WTC11 (cell line): ENCODE results near the gene ITGA3.

Experiments
- CREB1 ChIP-seq: sonication (generic); formaldehyde crosslinking; IDR thresholded peaks from 2 replicates; pipeline ENCODE4 v1.8.0; 2023; ENCODE audit warnings: mild to moderate bottlenecking, missing genetic modification reagents
- JUN ChIP-seq: sonication (generic); formaldehyde crosslinking; IDR thresholded peaks from 2 replicates; pipeline ENCODE4 v1.8.0; 2023; ENCODE audit warnings: mild to moderate bottlenecking, missing genetic modification reagents
- KAT7 ChIP-seq: sonication (generic); formaldehyde crosslinking; IDR thresholded peaks from 2 replicates; pipeline ENCODE4 v1.8.1; 2023; ENCODE audit warnings: missing genetic modification reagents, mild to moderate bottlenecking, borderline replicate concordance
- NFYB ChIP-seq: sonication (generic); formaldehyde crosslinking; conservative IDR thresholded peaks from 2 replicates; pipeline ENCODE4 v1.8.0; 2022; ENCODE audit warnings: low read depth, missing genetic modification reagents
- ZNF138 ChIP-seq: sonication (generic); formaldehyde crosslinking; conservative IDR thresholded peaks from 2 replicates; pipeline ENCODE4 v1.8.1; 2022; ENCODE audit warnings: mild to moderate bottlenecking, moderate library complexity, missing genetic modification reagents
- ZNF263 ChIP-seq: sonication (generic); formaldehyde crosslinking; IDR thresholded peaks from 2 replicates; pipeline ENCODE4 v1.8.1; 2022; ENCODE audit warnings: low read depth, mild to moderate bottlenecking, moderate library complexity, missing genetic modification reagents
- ZNF423 ChIP-seq: fragments of 250-450 bp; sonication (Bioruptor Pico); IDR thresholded peaks from 2 replicates; pipeline ENCODE4 v2.1.2; 2022; ENCODE audit warnings: mild to moderate bottlenecking, moderate library complexity
- TF ChIP-seq, protein P1 (sequence below): fragments of 200-600 bp; IDR thresholded peaks from 2 replicates; pipeline ENCODE4 v1.8.0; 2022; ENCODE audit warnings: antibody characterized with exemption
- TF ChIP-seq, protein P2 (sequence below): sonication (generic); formaldehyde crosslinking; IDR thresholded peaks from 2 replicates; pipeline ENCODE4 v1.8.0; 2022; ENCODE audit warnings: mild to moderate bottlenecking, missing genetic modification reagents
- TF ChIP-seq, protein P3 (sequence below): fragments of 250-450 bp; sonication (Bioruptor Pico); IDR thresholded peaks from 2 replicates; pipeline ENCODE4 v1.8.0; 2021; ENCODE audit warnings: mild to moderate bottlenecking
- TF ChIP-seq, protein P4 (sequence below): sonication (generic); formaldehyde crosslinking; IDR thresholded peaks from 2 replicates; pipeline ENCODE4 v1.8.1; 2022; ENCODE audit warnings: mild to moderate bottlenecking, moderate library complexity, missing genetic modification reagents
- TF ChIP-seq, protein P5 (sequence below): sonication (generic); formaldehyde crosslinking; IDR thresholded peaks from 2 replicates; pipeline ENCODE4 v1.8.1; 2023; ENCODE audit warnings: mild to moderate bottlenecking, moderate library complexity, missing genetic modification reagents

DNA sequence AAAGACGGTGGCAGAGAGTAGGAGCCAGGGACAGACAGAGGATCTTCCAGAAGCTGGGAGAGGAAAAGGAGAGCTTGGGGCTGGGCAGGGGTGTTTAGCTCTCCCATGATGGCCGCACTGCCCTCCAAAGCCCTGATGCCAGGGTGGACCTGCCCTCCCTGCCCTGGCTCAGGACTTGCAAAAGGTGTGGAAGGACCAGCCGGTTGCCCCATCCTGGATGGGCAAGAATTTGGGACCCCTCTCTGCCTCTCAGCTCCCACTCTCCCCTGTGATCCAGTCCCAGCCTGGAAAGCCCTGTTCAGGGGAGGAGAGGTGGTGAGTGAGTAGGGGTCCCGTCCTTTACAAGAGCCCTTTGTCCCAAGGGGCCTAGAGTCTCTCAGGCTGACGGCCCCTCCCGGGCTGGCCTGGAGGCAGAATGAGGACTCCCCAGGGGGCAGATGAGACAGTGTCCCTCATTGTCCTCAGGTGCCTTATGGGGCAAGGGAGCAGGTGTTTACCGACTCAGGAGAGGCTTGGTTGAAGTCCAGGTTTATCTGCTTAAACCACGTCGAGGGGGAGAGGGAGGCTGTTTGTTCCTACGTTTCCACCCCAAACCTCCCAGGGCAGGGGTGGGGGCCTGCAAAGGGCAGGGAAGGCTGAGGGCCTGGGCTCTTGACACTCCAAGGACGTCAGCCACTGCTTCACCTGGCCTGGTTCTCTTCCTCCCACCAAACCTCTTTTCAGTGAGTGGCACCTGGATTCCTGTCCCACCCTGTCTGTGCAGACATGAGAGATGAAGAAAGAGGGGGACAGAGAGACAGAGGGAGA is 19.3 kb upstream of the ITGA3 start:
- TF ChIP-seq, protein P1, sequence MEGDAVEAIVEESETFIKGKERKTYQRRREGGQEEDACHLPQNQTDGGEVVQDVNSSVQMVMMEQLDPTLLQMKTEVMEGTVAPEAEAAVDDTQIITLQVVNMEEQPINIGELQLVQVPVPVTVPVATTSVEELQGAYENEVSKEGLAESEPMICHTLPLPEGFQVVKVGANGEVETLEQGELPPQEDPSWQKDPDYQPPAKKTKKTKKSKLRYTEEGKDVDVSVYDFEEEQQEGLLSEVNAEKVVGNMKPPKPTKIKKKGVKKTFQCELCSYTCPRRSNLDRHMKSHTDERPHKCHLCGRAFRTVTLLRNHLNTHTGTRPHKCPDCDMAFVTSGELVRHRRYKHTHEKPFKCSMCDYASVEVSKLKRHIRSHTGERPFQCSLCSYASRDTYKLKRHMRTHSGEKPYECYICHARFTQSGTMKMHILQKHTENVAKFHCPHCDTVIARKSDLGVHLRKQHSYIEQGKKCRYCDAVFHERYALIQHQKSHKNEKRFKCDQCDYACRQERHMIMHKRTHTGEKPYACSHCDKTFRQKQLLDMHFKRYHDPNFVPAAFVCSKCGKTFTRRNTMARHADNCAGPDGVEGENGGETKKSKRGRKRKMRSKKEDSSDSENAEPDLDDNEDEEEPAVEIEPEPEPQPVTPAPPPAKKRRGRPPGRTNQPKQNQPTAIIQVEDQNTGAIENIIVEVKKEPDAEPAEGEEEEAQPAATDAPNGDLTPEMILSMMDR: no peak
- TF ChIP-seq ZNF263 (CRISPR knock-in tag) (no peak), ZNF423 (no peak), JUN (CRISPR knock-in tag) (no peak), CREB1 (CRISPR knock-in tag) (no peak), ZNF138 (CRISPR knock-in tag) (no peak), KAT7 (CRISPR knock-in tag) (no peak), NFYB (CRISPR knock-in tag) (no peak)
- TF ChIP-seq, protein P2, sequence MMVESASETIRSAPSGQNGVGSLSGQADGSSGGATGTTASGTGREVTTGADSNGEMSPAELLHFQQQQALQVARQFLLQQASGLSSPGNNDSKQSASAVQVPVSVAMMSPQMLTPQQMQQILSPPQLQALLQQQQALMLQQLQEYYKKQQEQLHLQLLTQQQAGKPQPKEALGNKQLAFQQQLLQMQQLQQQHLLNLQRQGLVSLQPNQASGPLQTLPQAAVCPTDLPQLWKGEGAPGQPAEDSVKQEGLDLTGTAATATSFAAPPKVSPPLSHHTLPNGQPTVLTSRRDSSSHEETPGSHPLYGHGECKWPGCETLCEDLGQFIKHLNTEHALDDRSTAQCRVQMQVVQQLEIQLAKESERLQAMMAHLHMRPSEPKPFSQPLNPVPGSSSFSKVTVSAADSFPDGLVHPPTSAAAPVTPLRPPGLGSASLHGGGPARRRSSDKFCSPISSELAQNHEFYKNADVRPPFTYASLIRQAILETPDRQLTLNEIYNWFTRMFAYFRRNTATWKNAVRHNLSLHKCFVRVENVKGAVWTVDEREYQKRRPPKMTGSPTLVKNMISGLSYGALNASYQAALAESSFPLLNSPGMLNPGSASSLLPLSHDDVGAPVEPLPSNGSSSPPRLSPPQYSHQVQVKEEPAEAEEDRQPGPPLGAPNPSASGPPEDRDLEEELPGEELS (CRISPR knock-in tag): no peak
- TF ChIP-seq, protein P3, sequence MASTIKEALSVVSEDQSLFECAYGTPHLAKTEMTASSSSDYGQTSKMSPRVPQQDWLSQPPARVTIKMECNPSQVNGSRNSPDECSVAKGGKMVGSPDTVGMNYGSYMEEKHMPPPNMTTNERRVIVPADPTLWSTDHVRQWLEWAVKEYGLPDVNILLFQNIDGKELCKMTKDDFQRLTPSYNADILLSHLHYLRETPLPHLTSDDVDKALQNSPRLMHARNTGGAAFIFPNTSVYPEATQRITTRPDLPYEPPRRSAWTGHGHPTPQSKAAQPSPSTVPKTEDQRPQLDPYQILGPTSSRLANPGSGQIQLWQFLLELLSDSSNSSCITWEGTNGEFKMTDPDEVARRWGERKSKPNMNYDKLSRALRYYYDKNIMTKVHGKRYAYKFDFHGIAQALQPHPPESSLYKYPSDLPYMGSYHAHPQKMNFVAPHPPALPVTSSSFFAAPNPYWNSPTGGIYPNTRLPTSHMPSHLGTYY (CRISPR knock-in tag): no peak
- TF ChIP-seq, protein P4, sequence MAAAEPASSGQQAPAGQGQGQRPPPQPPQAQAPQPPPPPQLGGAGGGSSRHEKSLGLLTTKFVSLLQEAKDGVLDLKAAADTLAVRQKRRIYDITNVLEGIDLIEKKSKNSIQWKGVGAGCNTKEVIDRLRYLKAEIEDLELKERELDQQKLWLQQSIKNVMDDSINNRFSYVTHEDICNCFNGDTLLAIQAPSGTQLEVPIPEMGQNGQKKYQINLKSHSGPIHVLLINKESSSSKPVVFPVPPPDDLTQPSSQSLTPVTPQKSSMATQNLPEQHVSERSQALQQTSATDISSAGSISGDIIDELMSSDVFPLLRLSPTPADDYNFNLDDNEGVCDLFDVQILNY: no peak
- TF ChIP-seq, protein P5, sequence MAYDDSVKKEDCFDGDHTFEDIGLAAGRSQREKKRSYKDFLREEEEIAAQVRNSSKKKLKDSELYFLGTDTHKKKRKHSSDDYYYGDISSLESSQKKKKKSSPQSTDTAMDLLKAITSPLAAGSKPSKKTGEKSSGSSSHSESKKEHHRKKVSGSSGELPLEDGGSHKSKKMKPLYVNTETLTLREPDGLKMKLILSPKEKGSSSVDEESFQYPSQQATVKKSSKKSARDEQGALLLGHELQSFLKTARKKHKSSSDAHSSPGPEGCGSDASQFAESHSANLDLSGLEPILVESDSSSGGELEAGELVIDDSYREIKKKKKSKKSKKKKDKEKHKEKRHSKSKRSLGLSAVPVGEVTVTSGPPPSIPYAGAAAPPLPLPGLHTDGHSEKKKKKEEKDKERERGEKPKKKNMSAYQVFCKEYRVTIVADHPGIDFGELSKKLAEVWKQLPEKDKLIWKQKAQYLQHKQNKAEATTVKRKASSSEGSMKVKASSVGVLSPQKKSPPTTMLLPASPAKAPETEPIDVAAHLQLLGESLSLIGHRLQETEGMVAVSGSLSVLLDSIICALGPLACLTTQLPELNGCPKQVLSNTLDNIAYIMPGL (CRISPR knock-in tag): no peak
